GM12878 (cell line): ENCODE measurements around the gene AGXT. TPM values are rescaled to one million over a fixed set of nuclear protein-coding genes. Genes with fewer than 3 reads are reported as not detected.

Experiments
- ATAC-seq: fragments of 200-7000 bp; cut with Tn5 transposase; 3 replicates; pipeline ENCODE4 v1.9.1; 2020; ENCODE audit warnings: mild to moderate bottlenecking, moderate library complexity
- BruUV-seq: library from RNA; stranded (reverse); fragments of 400-500 nt; replicated peaks from 2 replicates; lab custom pipeline; 2021; lab: Mats Ljungman, UMichigan
- CTCF ChIA-PET: fragments of 300-600 bp; sonication (Branson Sonifier 250); formaldehyde crosslinking; extraction: SDS; loops from one replicate; lab custom pipeline; 2021; ENCODE audit warnings: inconsistent platforms; lab: Yijun Ruan, JAX
- POLR2A ChIA-PET: fragments of 350-600 bp; formaldehyde crosslinking; extraction: SDS; loops from one replicate; lab custom pipeline; 2021; ENCODE audit warnings: inconsistent platforms; lab: Charles Lee
- RAD21 ChIA-PET: fragments of 300-600 bp; sonication (Branson Sonifier 250); formaldehyde crosslinking; loops from one replicate; lab custom pipeline; 2023; ENCODE audit warnings: antibody characterized with exemption; ENCODE audit not compliant: unreplicated experiment; lab: Charles Lee
- SMC1A ChIA-PET: fragments of 300-600 bp; sonication (Branson Sonifier 250); formaldehyde crosslinking; loops from one replicate; lab custom pipeline; 2023; ENCODE audit not compliant: unreplicated experiment, uncharacterized antibody; lab: Charles Lee
- DNase-seq: peaks from one replicate; pipeline ENCODE4 v3.0.0-alpha.2; 2011; ENCODE audit warnings: low read depth, low spot score
- FAIRE-seq: peaks from 3 replicates; lab custom pipeline; 2011; peaks lifted over from hg19 to GRCh38; lab: Jason Lieb, UNC
- H2AFZ ChIP-seq: 2 replicates; pipeline ENCODE4 v1.6.0; 2011; ENCODE audit warnings: low read depth, low read length, control low read depth; ENCODE audit not compliant: control insufficient read depth
- H3K27ac ChIP-seq: 2 replicates; pipeline ENCODE4 v1.5.1; 2011; ENCODE audit warnings: control low read depth; ENCODE audit not compliant: control insufficient read depth, insufficient read depth
- H3K27me3 ChIP-seq, 2 experiments: replicated peaks in 1 of 2; 2 replicates each; pipeline versions ENCODE4 v1.6.0 to v1.6.1; 2011; ENCODE audit warnings: low read length in 1 of 2; ENCODE audit not compliant: control insufficient read depth in 2 of 2, insufficient read depth in 2 of 2
- H3K36me3 ChIP-seq, 2 experiments: 2 replicates each; pipeline ENCODE4 v1.5.1; 2011; ENCODE audit warnings: low read length in 1 of 2; ENCODE audit not compliant: control insufficient read depth in 2 of 2, insufficient read depth in 2 of 2
- H3K4me1 ChIP-seq: 2 replicates; pipeline ENCODE4 v1.6.1; 2011; ENCODE audit warnings: mild to moderate bottlenecking, low read length, moderate library complexity, mixed read lengths; ENCODE audit not compliant: control insufficient read depth, insufficient read depth
- H3K4me2 ChIP-seq: 2 replicates; pipeline ENCODE4 v1.6.0; 2011; ENCODE audit warnings: control low read depth; ENCODE audit not compliant: control insufficient read depth, insufficient read depth
- H3K4me3 ChIP-seq: fragments of 200-600 bp; sonication (generic); 2 replicates; pipeline ENCODE4 v1.5.1; 2016
- H3K79me2 ChIP-seq: 2 replicates; pipeline ENCODE4 v1.6.0; 2011; ENCODE audit warnings: low read length; ENCODE audit not compliant: control insufficient read depth, insufficient read depth
- H3K9ac ChIP-seq: 2 replicates; pipeline ENCODE4 v1.8.0; 2011; ENCODE audit warnings: low read length, control low read depth, mixed read lengths; ENCODE audit not compliant: control insufficient read depth, insufficient read depth
- H3K9me3 ChIP-seq: replicated peaks from 3 replicates; pipeline ENCODE4 v1.5.1; 2011; ENCODE audit warnings: mild to moderate bottlenecking, low read length; ENCODE audit not compliant: control insufficient read depth, insufficient read depth
- H4K20me1 ChIP-seq: 2 replicates; pipeline ENCODE4 v1.6.0; 2011; ENCODE audit not compliant: control insufficient read depth, insufficient read depth
- CBX3 ChIP-seq: fragments of 200-600 bp; sonication (generic); IDR thresholded peaks from 2 replicates; pipeline ENCODE4 v1.6.1; 2016; ENCODE audit warnings: low read depth, borderline replicate concordance
- MYC ChIP-seq: IDR thresholded peaks from 2 replicates; pipeline ENCODE4 v1.6.1; 2011; ENCODE audit warnings: mild to moderate bottlenecking, low read length, moderate library complexity, inconsistent platforms; ENCODE audit not compliant: insufficient read depth, insufficient replicate concordance, insufficient read length, severe bottlenecking
- POLR2A ChIP-seq: IDR thresholded peaks from 2 replicates; pipeline ENCODE4 v1.6.1; 2011; ENCODE audit warnings: low read depth, mild to moderate bottlenecking, low read length
- RAD51 ChIP-seq: fragments of 450-650 bp; IDR thresholded peaks from 2 replicates; pipeline ENCODE4 v1.6.1; 2016; ENCODE audit warnings: moderate library complexity, mild to moderate bottlenecking, inconsistent platforms
- TCF7 ChIP-seq: IDR thresholded peaks from 2 replicates; pipeline ENCODE4 v1.6.1; 2014; ENCODE audit warnings: antibody characterized with exemption, borderline replicate concordance
- WGBS: methylation state at CpG from one replicate; pipeline ENCODE4 v1.1.6; 2016; ENCODE audit warnings: low lambda C conversion rate; ENCODE audit not compliant: insufficient replicate concordance, insufficient coverage; ENCODE audit errors: missing lambda C conversion rate; 5-methylcytosine and 5-hydroxymethylcytosine counted together
- in situ Hi-C: fragments of 300-500 bp; cut with MboI; formaldehyde crosslinking; loops from 9 replicates; pipeline ENCODE4 v1.14.3; 2018; ENCODE audit warnings: mixed read lengths
- intact Hi-C: fragments of 100-400 bp; cut with micrococcal nuclease; formaldehyde crosslinking; loops from one replicate; pipeline ENCODE4 v1.14.2; 2022; ENCODE audit not compliant: unreplicated experiment
- polyA plus RNA-seq, 11 experiments: library from polyadenylated mRNA; depleted of rRNA in 4 of 11; unstranded in 6 of 11; stranded (reverse) in 5 of 11; fragments of >200 nt; fragmentation: Nextera tagmentation in 4 of 11; fragmentation: Illumina TruSeq in 1 of 11; extraction: Ambion mirVana in 4 of 11; extraction: Trizol in 1 of 11; gene quantifications; 1 replicate in 1 of 11; 2 replicates in 10 of 11; pipeline versions ENCODE4 v1.2.1 to v1.2.3, GENCODE V29; 2011 to 2016; ENCODE audit warnings: inconsistent platforms in 2 of 11, missing spikeins in 2 of 11, low read depth in 1 of 11
- total RNA-seq, 4 experiments: library from RNA; depleted of rRNA in 3 of 4; stranded (reverse); fragments of >200 nt in 3 of 4; fragmentation: Illumina TruSeq in 1 of 4; extraction: Trizol in 1 of 4; gene quantifications; 2 replicates each; pipeline versions ENCODE4 v1.2.1 to v1.2.3, GENCODE V29; 2013 to 2021
- TF ChIP-seq, protein P1 (sequence below): fragments of 450-650 bp; IDR thresholded peaks from 2 replicates; pipeline ENCODE4 v1.6.1; 2017; ENCODE audit warnings: mild to moderate bottlenecking, moderate library complexity
- TF ChIP-seq, protein P2 (sequence below): IDR thresholded peaks from 2 replicates; pipeline ENCODE4 v1.6.1; 2011; ENCODE audit warnings: low read depth, mild to moderate bottlenecking, low read length, moderate library complexity, borderline replicate concordance; ENCODE audit errors: extremely low read depth

AGXT gene
- total and polyA plus RNA-seq, 10 of the 15 experiments (the other 5 are each of a cell fraction or from before 2014, with no cell fraction given), result 0.18 TPM; not detected in 9

DNA sequence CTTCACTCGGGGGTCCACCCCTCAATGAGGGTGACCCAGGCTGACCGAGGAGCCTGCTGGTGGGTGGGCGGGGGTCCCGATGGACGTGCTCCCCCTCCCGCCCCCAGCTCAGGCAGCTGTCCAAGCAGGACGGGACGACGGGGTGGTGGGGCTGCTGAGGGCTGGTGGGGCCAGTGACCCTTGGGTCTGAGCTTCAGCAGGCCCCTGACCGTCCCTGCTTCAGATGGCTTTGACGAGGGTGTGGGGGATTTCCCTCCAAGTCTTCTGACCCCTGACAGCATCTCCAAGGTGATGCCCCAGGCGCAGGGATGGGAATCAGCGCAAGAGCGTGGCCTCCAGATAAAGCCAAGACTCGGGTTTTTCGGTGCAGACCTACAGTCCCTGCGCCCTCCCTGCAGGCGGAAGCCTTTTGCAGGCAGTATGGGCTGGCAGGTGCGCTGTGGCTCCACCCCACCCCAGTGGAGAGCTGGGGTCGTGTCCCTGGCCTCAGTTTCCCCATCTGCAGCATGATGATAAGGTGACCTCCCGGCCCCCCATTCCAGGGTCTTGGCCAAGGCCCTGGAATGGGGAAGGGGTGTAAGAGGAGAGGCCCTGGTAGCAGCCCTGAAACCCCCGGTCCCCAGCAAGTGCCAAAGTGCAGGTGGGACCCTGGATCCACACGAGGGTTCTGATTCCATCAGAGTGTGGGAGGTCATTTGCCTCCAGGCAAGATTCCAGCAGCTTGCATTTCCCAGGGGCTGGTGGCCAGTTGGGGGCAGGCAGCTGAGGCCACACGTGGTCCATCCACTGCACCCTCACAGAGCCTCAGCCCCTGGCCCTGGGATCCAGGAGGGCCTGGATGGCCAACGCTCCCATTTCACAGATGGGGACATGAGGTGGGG is 46.3 kb downstream of the AGXT start (continued):
- TF ChIP-seq, protein P1, sequence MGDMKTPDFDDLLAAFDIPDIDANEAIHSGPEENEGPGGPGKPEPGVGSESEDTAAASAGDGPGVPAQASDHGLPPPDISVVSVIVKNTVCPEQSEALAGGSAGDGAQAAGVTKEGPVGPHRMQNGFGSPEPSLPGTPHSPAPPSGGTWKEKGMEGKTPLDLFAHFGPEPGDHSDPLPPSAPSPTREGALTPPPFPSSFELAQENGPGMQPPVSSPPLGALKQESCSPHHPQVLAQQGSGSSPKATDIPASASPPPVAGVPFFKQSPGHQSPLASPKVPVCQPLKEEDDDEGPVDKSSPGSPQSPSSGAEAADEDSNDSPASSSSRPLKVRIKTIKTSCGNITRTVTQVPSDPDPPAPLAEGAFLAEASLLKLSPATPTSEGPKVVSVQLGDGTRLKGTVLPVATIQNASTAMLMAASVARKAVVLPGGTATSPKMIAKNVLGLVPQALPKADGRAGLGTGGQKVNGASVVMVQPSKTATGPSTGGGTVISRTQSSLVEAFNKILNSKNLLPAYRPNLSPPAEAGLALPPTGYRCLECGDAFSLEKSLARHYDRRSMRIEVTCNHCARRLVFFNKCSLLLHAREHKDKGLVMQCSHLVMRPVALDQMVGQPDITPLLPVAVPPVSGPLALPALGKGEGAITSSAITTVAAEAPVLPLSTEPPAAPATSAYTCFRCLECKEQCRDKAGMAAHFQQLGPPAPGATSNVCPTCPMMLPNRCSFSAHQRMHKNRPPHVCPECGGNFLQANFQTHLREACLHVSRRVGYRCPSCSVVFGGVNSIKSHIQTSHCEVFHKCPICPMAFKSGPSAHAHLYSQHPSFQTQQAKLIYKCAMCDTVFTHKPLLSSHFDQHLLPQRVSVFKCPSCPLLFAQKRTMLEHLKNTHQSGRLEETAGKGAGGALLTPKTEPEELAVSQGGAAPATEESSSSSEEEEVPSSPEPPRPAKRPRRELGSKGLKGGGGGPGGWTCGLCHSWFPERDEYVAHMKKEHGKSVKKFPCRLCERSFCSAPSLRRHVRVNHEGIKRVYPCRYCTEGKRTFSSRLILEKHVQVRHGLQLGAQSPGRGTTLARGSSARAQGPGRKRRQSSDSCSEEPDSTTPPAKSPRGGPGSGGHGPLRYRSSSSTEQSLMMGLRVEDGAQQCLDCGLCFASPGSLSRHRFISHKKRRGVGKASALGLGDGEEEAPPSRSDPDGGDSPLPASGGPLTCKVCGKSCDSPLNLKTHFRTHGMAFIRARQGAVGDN, result no peak

DNA sequence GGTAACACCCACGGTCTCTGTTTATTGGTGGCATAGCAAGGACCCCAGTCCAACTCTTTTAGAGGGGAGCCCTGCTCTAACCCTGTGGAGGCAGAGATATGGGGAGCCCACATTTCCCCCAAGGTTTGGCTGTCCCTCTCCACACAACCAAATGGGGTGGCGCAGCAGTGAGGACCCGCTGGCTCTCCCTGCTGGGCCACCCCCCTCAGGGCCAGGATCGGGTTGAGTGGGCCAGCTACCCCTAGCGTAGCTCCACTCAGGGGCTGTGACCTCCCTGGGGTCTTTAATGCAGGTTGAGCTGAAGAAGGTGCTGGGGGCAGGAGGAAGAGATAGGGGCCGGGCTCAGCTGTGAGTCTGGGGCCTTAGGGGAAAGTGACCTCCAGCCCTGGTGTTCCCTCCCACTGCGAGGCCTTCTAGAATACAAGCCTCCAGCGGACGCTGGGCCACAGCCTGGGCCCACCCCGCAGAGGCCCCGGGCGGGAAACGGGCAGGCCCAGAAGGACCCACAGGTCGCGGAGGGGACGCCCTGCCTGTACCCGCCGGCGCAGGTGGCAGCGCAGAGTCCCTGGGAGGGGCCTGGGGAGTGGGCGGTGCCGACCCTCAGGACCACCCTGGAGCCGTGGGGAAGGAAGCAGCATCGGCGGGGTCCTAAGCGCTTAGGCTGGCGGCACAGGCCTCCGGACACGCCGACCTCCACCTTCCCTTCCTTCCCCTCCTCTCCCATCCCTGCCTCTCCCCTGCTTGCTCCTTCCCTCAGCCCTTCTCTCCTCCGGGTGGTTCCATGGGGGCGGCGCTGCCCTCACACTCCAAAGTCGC is 47.1 kb downstream of the AGXT start:
- no peak for FAIRE-seq
- no peak overlapping the region for H3K4me3 ChIP-seq
- no peak overlapping the region for H3K27ac ChIP-seq
- no peaks in the 10 kb centered on the region for H3K4me1 ChIP-seq
- no peaks in the 10 kb centered on the region for H3K79me2 ChIP-seq
- POLR2A ChIA-PET, result no interaction called here
- no peak for DNase-seq
- H3K27me3 ChIP-seq, result peaks cover 0 to 3% of the 10 kb centered on the region in 2 experiments
- ATAC-seq, result no peak; the same call in 2 of the 3 replicates
- TF ChIP-seq TCF7, result no peak
- TF ChIP-seq, protein P2, sequence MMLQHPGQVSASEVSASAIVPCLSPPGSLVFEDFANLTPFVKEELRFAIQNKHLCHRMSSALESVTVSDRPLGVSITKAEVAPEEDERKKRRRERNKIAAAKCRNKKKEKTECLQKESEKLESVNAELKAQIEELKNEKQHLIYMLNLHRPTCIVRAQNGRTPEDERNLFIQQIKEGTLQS, result no peak
- no peak for TF ChIP-seq POLR2A
- TF ChIP-seq MYC, result no peak
- TF ChIP-seq CBX3, result no peak
- no peak for TF ChIP-seq RAD51
- TF ChIP-seq, all 136 proteins: peak for 0
- SMC1A ChIA-PET, result interaction anchor here (1.5 kb wide), 1 partner anchor 235 kb away, joined by 4 read pairs; the partner anchor contains the start of gene PPP1R7
- H3K36me3 ChIP-seq, result no peaks in the 10 kb centered on the region
- WGBS, result 8% methylated on average over 23 of the region's 34 CpGs
- H3K9me3 ChIP-seq, result no peaks in the 10 kb centered on the region
- CTCF ChIA-PET, result interaction anchor here (0.6 to 1.7 kb wide), 4 partner anchors 18 to 309 kb away, joined by 3 to 6 read pairs (median 3); no protein-coding TSS in a partner anchor
- in situ Hi-C loops (no loop called here), intact Hi-C loops (loop anchor here (2.0 kb wide), 1 partner anchor 73 kb away; no protein-coding TSS in a partner anchor)
- H3K4me2 ChIP-seq, result no peak overlapping the region
- RAD21 ChIA-PET, result no interaction called here
- H4K20me1 ChIP-seq, result no peaks in the 10 kb centered on the region
- BruUV-seq, result no TSS peak
- H2AFZ ChIP-seq, result no peak overlapping the region
- no peak overlapping the region for H3K9ac ChIP-seq
